ENCODE measurements around the gene USP40.

The USP40 gene

DNA sequence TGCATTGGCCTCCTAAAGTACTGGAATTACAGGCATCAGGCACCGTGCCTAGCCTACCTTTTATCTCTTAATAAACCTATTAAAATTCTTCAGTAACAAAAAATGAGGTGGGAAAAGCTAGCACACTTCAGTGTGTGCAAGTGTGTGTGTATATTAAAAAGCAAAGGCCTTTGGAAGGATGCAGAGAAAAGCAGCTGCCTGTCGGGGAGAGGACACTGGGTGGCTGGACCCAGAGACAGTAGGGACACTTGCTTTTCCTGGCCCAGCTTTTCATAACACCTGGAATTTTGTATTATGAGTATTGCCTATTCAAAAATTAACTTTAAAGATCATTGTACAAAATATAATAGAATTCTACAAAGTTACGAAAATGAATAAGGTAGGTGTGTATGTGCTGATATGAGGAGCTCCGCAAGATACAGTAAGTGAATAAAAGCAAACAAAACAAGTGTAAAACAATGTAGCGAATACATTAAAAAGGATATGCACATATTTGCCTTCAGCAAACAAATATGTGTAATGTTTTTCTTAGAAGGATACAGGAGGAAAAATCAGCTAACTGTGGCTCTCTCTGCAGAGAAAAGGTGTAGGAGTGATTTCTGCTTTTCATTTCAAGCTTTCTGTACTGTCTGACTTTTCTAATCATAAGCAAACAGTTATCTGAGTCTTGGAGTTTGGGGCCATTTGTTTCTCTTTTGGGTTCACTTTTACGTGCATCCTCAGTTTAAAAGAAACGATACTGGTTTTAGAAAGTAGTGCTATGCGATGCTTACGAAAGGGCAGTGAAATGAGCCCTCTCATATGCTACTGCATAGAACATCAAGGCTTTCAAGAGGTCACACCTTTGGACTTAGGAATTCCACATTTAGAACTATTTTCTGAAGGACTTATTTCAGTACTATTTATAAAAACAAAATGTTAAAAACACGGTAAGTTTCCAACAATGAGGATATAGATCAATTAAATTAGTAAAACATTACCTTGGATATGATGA lies 70.8 kb downstream of the USP40 start:
- no peak for DNase-seq (ENCODE audit: low read depth)

DNA sequence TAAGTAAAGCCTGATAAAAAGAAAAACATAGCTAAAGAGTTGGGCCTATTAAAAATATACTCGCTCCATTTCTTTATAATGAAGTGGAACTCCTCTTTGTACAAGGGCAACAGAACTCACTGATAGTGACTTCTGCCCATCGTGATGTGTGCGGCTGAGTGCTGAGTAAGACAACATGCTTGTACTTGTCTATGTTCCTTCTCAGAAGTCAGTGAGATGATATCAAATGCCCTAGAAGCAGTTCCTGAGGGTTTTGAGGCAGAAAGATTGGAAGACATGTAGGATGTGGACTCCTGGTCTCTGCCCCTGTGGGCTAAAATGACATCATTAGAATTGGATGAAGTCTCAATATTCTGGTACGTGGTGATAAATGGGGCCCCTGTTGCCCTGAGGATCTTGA lies 73.8 kb downstream of the USP40 start:
- no peak for DNase-seq (ENCODE audit: low read depth)

DNA sequence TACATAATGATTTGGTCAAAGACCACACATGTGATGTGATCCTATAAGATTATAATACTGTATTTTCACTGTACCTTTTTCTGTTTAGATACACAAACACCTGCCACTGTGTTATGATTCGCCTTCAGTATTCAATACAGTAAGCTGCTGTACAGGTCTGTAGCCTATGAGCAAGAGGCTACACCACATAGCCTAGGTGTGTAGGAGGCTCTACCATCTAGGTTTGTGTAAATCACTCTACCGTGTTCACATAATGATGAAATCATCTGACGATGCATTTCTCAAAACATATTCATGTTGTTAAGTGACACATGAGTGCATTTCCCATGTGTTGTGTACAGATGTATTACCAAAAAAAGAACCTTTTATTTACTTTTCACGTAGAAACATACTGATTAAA lies 74.5 kb downstream of the USP40 start:
- no peak for DNase-seq (ENCODE audit: low read depth)

DNA sequence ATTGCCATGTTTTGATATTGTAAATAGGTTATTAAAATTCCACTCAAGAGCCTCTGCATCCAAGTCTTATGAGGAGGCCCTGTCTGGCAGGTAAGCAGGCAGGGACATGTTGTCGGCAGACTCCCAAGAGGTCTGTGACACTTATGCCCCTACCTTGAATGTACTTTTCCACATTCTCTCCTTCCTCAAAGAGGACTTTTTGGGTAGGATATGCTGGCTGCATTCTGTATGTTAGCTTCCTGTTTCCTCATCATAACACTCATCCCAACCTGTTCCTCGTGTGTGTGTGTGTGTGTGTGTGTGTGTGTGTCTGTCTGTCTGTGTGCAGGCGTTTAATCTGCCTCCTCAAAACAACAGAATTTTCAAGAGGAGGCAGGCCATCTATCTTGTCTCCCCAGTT lies 75.3 kb downstream of the USP40 start:
- no peak for DNase-seq (ENCODE audit: low read depth)

DNA sequence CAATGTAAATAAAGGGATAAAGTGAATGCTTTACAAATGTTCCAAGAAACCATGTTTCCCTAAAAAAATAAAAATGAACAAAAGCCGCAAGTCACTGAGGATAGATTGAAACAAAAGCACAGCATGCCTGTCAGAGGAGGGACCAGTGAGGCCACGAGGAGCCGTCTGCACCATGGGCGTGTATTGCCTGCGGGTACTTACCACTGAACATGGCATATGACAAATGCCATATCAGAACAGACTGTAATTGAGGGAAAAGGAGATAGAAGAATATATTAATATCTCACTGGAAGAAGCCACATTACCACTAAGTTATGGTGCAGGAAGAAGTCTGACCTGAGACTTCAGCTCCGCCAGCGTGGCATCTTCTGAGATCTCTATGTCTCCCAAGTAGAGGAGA lies 75.8 kb downstream of the USP40 start:
- DNase-seq (ENCODE audit: low read depth), result no peak

DNA sequence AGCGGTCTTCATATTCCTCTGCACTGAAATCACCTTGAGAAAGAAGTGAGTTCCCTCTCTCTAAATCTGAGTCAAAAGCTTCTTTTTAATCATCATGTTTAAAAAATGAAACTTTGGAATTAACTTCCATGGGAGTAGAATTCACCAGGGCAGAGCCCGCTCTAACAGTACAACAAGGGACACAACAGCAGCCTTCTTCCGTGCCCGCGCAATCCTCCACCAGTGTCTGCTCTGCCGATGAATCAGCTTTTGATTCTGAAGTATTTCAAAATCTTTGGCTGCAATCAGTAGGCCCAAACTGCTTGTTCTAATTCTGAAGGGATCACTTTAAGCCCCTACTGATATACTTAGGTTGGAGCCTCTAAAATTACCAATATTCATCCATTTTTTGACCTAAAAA lies 76.9 kb downstream of the USP40 start:
- DNase-seq (ENCODE audit: low read depth), result no peak

DNA sequence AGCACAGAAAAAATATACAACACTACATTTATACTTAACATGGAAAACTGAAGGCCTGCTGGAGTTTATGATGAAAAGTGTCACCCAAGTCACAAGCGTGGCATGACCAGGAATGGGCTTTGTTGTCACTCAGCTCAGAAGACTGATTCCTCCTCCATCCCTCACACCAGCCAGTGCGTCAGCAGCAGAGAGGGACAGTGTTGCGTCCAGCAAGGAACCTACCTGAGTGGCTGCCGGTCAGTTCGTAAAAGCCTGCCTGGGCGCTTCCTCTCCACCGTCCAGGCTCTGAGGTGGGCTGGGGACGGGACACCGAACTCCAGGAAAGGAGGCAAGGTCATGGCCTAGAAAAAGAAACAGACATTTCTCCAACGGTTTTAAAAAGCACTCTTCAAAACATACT lies 77.4 kb downstream of the USP40 start:
- no peak for DNase-seq (ENCODE audit: low read depth)

DNA sequence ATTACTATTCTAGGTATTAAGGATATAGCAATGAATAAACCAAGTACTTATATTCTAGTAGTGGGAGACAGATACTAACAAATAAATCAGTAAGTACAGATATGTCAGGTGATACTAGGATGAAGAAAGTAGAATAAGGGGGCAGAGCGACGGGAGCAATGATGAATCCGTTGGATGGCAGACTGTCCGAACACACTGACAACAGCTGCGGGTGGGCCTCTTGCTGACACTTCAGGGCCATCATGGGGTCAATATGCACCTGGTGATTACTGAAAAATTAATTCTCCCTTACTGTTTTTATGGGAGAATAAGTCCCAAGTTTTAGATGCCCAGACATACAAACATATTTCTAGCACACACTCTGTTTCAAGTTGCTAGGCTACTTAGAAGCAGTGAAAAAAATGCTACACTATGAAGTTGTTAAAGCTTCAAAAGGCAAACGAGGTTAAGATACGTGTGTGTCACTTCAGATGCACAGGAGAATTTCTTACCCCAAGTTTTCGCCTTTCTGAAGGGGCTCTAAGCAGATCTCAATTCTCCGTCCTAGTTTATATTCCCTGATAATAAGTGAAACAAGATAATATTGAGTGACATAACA lies 78.7 kb downstream of the USP40 start:
- no peak for DNase-seq (ENCODE audit: low read depth)

DNA sequence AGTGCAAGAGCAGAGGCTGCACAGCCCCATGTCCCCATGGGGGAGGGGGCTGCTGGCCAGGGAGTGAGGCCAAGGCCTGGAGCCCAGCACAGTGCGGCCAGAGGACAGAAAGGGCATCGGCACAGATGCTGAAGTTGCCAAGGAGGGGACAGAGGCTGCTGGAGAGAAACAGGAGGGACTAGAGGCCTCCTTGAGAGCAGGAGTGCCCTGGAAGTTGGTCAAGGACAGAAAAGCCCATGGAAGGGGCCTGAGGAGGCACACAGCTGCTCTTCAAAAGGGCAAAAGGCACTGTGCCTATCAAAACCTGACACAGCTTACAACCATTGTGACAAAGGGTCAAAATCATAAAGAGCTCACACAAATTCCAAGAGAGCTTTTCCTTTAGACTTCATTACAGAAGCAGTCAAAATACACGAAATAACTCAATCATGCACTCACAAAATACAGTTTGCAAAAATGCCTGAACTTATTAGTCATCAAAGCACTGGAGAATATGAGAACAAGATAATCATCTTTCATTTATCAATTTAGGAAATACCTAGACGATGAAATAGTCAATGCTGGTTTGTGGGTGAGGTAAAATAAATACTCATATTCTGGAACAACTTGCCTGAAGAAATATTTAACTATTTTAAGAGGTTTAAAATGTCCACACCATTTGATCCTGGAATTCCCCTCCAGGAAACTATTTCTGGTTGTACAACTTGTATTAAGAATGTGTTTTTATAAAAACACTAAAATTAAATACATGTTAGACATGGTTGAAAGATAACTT lies 79.6 kb downstream of the USP40 start:
- no peak for DNase-seq (ENCODE audit: low read depth)

DNA sequence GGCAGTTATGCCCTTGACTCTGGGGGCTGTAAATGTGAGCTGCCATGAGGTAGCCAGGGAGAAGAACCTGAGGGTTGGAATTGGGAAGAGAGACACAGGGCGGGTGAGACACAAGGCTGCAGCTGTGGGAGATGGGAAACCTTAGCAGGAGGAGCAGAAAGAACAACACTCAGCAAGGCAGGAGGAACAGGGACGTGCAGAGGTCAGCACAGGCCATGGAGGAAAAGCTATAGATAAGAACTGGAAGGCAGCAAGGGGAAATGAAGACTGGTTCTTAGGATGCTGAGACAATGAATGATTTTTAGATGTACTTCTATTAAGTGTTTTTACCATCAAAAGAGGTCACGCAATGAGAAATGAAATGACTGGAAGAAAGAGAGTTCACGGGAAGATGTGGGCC lies 80.2 kb downstream of the USP40 start:
- DNase-seq (ENCODE audit: low read depth), result no peak

DNA sequence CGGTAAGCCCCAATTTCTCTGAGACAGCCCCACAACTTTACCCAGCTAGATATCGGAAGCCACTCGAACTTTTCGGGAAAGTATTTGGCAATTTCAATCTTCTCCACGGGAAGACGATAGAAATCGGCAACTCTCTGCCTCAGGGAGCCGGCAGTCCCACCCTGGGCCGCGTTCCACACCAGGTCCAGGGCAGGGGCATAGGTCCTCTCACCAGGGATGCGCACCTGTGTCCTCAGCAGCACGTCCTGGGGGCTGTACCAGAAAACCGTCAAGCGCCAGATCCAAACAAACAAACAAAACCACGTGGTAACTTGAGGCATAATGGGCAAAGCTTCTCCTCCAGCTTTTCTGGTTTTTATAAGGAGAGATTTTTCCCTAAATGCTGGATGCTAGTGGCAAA lies 80.9 kb downstream of the USP40 start:
- DNase-seq (ENCODE audit: low read depth), result no peak

DNA sequence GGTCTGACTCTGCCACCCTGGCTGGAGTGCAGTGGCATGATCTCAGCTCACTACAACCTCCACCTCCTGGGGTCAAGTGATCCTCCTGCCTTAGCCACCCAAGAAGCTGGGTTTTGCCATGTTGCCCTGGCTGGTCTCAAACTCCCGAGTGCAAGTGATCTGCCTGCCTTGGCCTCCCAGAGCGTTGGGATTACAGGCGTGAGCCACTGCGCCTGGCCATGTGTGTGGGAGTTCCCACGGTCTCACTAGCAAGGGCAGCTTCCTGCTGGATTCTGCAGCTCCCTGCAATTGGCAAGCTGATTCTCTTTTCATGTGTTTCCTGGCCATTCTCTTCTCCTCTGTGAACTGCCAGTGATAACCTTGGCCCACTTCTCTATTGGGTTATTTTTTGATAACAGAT lies 84.0 kb downstream of the USP40 start:
- DNase-seq (ENCODE audit: low read depth), result no peak

DNA sequence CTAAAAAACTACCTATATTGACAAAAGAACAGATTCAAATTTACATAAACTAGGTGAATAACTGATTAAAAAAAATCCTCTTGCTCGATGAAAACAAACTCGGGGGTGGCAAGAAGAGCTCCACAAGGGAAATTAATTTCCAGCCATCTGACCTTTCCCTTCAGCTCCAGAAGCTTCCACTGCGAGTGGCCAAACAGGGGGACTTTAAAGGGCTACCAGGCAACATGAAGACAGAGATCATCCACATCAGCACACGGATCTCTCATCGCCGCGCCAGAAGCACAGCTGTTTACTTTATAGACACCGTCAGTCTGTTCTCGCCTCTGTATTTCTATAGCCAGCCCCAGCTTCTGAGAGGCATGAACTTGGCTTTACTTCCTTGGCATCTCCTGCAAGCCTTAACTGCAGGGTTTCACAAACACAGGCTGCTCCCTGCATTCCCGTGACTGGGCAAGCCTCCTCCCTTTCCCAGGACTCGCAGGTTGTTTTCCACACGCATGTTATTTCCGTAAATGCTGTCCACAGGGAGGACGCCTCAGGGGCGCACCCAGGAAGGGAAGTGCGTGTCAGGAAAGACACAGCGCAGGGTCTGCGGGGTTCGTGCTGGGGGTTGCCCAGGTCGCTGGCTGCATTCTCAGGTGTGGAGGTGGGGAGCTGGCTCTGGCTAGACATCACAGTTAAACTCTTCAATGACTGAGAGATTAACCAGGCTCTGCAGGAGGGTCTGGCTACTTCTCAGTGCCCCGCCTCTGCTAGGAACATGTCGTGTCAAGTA lies 85.0 kb downstream of the USP40 start:
- no peak for DNase-seq (ENCODE audit: low read depth)

DNA sequence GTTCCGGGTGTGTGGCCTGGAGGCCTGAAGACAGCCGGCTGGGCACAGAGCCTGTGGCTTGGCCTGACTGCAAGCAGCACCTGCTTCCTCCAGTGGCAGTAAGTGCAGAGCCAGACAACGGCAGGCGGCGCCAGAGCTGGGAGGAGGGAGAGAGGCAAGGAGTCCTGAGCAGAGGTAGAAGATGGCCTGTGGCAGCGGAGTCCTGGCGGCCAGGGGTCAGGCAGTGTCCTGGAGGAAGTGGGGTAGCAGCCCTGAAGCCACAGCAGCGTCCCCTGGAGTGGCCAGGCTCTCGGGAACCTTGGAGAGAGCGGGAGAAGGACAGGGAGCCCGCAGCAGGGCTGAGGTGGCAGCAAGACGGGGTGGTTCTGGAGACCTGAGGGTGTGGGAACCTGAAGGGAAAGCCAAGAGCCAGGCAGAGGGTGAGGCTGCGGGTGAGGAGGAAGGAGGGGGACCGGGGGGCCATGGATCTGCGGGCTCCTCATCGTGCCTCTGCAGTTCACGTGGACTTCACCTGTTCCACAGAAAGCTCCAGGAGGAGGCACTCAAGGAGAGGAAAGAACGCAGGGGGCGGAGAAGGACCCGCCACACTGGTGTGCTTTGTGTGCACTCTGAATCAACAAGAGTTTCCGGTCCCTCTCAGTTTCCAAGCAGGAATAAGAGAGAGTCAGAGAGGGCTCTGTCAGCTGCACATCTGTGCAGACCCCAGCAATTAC lies 85.9 kb downstream of the USP40 start:
- no peak for DNase-seq (ENCODE audit: low read depth)

DNA sequence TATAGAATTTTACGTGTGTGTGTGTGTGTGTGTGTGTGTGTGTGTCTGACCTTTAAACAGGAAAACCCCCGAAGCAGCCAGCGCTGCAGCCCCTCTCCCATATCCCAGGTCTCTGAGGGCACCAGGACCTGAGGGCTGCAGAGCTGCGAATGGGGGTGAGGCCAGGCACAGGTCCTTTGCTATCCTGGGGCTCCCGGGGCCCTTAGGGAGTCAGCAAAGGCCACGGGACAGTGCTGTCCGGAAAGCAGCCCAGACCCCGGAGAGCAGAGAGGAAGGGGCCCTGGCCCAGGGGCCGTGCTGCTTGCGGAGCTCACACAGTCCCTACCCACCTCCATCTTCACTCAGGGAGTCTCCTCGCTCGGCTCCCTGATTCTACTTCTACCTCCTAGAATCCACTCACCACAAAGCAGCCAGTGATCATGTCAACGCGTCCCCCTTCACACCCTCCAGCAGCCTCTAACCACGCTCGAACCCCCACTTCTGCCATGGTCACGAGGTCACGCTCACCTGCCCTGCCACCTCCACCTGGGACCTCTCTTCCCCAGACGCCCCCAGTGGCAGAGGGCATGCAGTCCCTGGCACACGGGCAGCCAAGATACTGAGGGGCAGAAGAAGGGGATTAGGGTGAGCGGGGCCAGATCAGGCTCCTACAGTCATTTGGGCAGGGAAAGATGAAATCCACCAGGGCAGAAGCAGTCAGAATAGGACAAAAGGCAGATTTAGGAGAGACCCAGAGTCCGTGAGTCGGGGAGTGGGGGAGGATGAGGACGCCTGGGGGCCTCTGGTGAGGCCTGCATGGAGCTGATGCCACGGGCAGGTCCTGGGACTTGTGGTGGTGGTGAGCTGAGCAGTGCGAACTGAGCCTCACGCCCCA lies 86.7 kb downstream of the USP40 start:
- DNase-seq (ENCODE audit: low read depth), result no peak

DNA sequence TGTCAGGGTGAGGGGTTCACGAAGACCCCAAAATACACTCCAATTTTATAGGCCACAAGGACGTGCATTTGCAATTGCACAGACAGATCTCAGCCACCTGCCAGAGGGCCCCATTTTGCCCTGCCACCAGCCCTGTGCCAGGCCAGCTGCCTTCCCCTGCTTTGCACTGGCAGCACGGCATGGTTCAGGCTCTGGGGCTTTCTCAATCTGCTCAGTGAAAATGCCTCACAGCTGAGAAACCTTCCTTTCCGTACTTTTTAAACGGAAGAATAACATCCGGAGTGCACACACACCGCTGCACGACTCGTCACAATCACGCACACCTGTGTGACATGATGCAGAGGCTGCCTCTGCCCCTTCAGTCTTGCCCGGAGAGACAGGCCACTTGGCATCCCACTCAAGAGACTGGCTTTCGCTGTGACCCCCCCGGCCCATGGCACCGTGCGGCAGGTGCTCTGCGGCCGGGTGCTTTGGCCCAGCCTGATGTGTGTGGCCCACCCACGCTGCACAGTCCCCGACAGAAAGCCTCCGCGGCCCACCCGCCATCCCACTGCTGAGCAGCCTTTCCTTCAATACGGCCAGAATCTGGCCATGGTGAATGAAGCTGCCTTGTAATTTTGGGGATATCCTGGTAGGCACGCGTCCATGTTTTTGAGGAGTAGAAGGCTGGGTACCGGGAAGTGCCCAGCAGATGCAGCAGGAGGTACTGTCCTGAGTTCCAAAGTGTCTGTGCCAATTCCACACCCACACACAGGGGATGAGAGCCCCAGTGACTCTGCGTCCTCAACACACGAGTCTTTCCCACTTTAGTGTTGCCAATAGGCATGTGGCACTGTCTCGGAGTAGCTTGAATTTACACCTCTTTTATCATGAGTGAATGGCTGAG lies 88.8 kb downstream of the USP40 start:
- no peak for DNase-seq (ENCODE audit: low read depth)

DNA sequence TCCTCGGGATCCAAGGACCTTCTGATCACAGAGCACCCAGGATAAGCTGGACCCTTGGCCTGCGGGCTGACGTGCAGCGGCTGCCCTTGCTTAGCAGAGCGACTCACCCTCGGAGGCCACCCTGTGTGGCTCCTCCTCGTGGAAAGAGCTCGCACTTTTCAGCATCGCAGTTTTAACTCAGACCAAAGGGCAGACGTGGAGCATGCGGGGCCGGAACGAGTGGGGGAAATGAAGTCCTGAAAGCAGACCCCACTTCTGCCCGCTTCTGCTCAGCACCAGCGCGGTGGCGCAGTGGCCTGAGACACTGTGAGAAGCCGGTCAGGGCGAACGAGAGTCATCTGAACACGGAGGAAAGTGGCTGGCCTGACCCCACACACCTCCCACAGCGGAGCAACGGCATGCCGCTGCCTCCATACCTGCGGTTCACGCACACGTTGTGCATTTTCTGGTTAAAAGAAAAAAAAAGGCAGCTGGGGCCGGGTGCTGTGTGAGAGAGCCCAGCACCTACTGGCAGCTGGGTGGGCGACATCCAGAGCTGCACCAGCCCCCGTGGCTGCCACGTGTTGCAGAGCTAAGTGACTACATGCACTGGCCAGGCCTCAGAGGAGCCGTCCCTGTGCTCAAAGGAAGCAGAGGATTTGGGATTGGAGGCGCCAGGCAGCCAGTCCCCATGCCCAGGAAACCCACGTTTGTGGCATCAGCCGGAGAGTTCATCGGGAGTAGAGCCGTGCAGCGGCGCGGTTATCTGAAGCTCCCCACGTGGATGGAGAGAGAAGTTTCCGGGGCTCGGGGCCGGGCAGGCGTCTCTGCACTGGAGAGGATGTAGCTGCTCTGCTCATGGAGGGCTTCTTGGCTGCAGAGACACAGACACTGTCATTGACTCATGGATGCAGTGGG lies 89.7 kb downstream of the USP40 start:
- DNase-seq (ENCODE audit: low read depth), result no peak

DNA sequence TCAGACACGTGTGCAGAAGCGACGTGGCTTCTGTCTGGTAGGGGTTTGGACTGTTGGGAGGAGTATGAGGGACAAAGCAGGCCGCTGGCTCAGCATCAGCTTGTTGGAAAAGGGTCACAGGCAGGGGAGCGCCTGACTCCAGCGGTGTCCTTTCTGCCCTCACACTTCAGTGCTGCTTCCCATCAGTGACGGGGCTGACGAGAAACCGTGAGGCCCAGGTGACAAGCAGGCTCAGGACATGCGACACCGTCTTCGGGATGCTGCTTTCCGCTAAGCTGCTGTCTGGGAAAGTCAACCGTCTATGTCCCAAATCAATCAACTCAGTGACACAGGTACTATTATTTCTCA lies 90.5 kb downstream of the USP40 start:
- no peak for DNase-seq (ENCODE audit: low read depth)
